Endometrium (tissue), 2 donors: ENCODE results near the gene FBXO31.
"Not testable (repeated sequence)": the region's sequence is repeated elsewhere in the genome, so short reads cannot be mapped to it uniquely, and the experiment has no call there.

Source experiments
- FAIRE-seq: peaks from 2 replicates; lab custom pipeline; 2012; peaks lifted over from hg19 to GRCh38; lab: Jason Lieb, UNC
- donor health status: control.
- donor health status: control.

FBXO31 gene

DNA sequence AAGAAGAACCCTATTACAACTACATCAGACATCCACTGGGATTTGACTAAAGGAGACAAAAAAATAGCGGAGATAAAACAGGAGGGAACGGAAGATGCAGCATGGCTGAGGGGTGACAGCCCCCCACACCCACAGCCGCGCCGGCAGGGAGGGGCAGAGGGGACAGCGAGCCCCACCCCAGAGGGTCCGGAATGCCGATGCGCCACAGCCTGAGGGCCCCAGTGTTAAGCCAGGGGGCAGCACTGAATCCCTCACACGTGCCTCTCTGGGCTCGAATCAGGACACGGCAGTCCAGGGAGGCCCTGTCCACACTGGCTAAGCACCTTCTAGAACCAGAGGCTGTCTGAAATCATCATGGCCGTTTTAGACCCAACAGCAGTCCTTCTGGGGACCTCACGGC lies 27.4 kb upstream of the FBXO31 start:
- no peak for FAIRE-seq

DNA sequence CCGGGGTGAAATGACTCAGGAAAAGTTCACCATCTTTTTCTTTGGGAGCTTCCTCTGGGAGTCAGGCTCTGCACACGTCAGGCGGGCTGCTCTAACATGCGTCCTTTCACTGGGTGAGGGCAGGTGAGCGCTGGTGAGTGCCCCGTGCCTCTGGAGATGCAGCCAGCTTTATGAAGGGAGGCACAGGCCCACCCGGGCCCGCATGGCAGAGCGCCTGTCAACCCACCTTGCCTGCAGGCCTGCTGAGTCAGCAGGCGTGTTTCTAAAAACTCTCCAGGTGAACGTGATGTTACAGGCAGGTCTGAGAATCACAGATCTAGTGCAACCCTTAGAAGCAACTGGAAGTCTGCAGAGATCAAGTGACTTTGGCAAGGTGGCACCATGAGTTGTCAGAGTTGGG lies 27.0 kb upstream of the FBXO31 start:
- FAIRE-seq, result no peak

DNA sequence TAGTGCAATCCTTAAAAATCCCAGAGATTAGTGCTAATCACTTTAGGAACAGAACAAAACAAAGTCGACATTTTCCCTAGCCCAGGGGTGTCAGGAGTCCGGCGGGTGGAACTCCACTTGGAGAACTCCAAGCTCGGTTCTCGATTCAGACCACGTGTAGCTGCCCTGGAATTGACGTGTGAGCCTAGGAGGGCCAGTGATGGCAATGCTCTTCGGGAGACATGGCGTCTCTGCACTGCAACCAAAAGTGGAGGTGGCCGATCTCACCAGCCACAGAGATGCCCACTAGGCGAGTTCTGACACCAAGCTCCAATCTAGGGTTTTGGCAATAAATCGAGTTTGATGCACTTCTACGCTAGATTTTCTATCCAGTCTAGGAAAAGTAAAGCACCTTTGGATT lies 26.2 kb upstream of the FBXO31 start:
- FAIRE-seq, result no peak

DNA sequence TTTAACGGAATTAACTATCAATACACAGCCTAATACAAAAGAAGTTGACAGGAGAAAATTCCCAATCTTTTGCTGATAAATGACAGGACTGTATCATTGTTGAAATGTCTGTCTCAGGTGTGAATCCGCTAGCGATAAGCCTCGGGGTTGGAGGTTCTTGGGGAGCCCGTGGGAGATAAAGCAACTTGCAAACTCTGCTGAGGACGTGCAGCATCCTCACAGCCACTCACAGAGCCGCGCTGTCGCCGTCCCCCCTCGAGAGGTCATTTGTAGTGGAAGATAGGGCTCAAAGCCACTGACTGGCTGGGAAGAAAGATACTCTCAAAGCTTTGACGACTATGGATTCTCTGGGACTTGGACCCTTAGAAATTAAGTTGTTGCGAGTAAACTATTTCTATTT lies 25.6 kb upstream of the FBXO31 start:
- no peak for FAIRE-seq

DNA sequence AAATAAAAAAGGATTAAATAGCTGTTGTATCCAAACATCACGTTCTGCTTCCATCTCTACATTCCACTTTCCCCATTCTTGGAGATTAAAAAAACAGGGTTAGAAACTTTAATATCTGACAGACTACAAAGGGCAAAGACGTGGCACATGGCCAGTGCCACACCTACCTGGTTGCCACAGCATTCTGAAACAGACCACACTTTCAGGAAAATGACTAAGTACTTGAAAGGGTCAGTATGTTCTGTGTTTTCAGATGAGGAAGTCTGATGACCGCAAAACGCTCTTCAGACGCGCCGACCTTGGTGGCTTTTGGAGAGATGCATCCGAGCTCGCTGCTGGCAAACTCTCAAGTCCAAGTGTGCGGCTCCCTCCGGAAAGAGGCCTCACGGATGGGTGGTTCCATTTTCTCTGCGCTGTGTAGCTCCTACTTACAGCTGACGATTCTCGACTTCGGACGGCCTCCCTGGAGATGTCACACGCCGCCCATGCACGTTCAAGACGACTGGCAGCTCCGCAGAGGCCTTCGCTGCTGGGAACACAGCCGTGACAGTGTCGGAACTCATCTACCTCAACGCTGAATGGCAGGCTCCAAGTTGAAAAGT lies 24.0 kb upstream of the FBXO31 start:
- FAIRE-seq, result no peak

DNA sequence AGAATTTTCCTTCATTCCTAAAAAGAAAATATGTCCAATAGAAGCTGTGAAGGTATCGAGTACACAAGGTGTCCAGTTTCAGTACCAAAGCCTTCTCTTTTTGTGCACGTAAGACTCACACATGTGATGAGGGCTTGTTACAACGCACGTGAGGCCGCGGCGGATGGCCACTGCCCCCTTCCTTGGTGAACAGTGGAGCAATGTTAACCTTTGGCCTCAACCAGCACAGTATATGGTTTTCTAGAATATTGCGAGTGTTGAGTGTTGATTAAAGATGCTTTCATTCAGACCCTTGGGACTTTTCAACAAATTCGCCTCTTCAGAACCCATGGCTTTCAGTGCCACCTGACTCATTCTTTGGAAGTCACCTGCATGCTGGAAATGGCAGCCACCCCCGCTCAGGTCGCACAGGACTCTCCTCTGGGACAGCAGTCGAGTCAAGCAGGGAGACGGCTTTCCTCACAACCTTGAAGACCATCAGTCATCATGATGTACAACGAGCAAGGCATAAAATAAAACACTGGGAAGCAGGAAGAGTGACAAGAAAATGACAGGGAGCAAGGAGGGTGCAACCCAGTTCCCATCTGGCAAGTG lies 23.0 kb upstream of the FBXO31 start:
- no peak for FAIRE-seq

DNA sequence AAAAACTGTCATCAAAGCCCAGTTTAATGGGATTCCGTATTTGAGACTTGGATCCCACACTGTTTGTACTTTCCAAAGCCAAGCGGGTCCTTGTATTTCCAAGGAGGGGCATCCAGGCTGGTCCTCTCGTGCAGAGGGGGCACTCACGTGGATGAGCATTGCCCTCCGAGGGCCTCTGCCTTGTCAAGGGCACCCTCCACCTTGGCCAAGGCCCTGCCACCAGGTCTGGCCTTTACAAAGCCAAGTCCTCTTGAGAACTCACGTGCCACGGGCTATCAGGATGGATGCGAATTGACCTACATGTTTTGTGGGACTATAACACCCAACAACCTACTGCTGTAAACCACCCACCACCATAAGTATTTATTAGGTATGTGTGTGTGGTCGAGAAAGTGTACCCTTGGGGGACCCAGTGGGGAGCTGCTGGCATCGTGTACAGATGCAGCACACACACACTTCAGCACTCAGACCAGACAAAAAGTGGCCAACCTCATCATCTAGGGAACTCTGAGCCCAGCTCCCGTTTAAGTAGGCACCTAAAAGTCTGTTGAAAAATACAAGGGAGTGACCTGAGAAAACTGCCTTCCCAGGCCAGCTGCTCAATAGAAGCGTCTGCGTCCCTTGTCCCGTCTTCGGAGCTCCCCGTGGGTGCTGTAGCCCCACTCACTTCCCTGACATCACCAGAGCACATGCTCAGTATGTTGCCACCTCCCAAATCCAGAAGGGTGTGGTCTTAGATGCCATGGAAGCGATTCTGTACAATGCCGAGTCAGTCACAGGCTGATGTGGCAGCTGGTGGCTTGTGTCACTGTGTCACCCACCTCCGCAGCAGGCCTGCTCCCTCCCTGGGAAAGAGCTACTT lies 21.4 kb upstream of the FBXO31 start:
- FAIRE-seq, result no peak

- FAIRE-seq, result no peak
Observed at GRCh38 chr16:87395181-87395842, 11.7 kb upstream of the FBXO31 start.

DNA sequence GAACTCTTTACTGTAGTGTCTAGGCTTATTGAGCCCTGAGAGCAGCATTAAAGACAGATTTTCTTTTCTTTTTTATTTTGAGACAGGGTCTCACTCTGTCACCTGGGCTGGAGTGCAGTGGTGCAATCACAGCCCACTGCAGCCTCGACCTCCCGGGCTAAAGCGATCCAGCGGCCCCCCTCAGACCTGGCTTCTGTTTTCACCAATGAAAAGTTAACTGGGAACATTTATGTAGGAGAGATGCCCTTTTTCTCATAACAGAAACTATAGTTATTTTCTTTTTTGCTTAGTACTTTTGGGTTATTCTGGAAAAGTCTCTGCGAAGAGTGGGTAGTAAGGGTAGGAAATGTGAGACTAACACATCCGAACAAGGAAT lies 10.1 kb upstream of the FBXO31 start:
- no peak for FAIRE-seq

DNA sequence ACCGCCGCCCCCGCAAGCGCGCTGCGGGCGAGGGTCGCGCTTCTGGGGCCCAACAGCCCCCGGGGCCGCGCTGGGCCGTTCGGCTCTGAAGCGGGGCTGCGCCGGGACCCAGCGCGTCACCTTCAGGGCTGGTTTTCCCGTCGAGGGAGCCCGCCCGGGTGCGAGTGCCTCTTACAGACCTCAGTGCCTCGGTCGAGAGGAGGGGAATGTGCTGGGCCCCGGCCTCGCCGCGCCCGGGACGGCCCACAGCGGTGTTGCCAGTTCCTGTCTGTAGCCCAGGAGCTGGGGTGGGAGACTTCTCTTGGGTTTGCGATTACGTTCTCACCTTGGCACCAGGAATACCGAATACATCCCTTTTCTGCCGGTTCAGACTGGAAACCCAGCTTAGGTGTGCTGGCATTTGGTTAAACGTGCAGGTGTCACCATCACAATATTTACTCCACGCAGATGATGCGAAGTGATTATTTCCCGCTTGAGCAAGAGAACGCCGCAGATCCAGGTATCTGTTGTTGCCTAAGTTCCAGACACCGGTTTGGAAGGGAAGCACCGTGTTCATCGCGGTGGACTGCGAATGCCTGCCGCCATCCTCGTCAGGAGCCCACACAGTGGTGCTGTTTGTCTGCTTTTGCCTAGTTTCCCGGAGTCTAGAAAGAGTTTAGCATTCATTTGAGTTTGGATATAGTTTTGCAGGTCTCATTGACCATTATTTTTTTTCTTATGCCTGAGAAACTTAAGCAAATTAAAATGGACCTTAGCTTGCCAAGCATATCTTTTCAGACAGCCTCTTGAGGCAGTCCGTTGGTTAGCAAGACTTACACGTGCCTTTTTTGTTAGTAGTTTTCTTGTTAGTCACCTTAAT lies 9.5 kb upstream of the FBXO31 start:
- no peak for FAIRE-seq

DNA sequence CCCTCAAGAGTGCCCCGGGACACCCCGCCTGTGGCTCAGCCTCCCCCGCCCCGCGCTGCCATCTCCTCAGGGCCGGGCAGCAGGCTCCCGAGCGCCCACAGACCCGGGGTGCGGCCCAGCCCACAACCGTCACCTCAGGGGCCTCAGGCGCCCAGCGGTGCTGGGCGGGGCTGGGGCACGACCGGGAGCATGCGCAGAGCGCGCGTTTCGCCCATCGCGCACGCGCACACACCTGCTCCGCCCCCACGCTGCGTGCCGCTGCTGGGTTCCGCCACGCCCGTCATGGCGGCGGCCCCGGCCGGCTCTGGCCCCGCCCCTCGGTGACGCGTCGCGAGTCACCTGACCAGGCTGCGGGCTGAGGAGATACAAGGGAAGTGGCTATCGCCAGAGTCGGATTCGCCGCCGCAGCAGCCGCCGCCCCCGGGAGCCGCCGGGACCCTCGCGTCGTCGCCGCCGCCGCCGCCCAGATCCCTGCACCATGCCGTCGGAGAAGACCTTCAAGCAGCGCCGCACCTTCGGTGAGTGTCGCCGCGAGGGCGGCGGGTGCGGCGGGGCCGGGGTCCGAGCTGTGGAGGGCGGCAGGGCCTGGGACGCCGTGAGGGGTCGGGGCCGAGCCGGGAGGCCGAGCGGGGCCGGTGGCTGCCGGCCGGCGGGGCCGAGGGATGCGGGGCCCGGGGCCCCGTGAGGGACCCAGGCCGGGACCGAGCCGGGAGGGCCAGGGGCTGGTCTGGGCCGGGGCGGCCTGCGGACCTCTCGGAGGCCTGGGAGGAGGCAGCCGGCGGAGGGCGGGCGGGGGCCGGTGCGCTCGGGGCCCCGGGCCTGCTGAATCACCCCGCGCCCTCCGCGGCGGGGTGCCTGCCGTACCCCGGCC lies 8.6 kb upstream of the FBXO31 start, which contains the start of gene MAP1LC3B:
Gene MAP1LC3B, plus strand, starts transcription at position 387 of the 871 bp plus-strand sequence. Its CDS starts 92 bp downstream, at position 479.
- no peak for FAIRE-seq

GRCh38 chr16:87391324-87391949 lies 7.9 kb upstream of the FBXO31 start:
- no peak for FAIRE-seq

DNA sequence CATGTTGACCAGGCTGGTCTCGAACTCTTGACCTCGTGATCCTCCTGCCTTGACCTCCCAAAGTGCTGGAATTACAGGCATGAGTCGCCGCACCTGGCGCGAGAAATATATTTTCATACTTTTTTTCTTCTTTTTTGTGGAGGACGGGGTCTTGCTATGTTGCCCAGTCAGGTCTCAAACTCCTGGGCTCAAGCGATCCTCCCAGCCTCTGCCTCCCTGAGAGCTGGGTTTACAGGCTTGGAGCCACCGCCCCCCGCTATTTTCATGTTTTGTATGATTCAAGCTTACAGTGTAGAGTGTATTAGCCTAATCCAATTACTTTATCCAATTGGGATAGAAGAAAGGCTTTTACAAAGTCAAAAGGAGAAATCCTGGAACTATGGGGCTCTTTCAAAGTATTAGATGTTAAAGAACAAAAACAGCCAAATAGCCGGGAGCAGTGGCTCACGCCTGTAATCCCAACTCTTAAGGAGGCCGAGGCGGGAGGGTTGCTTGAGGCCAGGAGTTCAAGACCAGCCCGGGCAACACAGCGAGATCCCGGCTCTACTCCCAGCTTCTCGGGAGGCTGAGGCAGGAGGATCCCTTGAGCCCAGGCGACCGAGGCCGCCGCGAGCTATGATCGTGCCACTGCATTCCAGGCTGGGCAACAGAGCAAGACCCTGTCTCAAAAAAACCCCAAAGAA lies 7.2 kb upstream of the FBXO31 start:
- no peak for FAIRE-seq

DNA sequence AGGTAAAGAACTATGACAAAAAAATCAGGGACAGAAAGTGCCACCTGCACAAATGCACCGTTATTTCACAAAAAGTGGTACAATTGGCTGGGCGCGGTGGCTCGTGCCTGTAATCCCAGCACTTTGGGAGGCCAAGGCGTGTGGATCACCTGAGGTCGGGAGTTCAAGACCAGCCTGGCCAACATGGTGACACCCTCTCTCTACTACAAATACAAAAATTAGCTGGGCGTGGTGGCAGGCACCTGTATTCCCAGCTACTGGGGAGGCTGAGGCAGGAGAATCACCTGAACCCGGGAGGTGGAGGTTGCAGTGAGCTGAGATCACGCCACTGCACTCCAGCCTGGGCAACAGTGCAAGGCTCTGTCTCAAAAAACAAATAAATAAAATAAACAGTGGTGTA lies 6.3 kb upstream of the FBXO31 start:
- FAIRE-seq, result not testable (repeated sequence)

DNA sequence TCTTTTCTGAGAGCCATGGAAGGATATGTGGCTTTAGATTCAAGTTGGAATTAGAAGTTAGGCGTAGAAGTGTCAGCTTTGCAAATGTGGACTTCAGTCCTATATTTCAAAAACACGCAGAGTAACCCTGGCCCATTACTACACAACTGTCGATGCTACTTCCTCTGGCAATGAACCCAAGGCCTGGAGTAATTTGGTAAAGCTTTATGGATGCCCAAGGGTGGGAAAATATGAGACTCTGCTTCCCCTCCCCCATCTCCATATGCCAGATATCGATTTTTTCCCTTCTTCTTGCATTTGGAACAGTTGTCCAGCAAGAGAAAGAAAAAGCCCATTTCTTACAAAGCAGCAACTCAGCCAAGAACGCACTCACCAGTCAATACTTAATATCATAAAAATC lies 5.7 kb upstream of the FBXO31 start:
- no peak for FAIRE-seq

- no peak for FAIRE-seq
Observed at GRCh38 chr16:87388818-87389134, 5.2 kb upstream of the FBXO31 start.

- FAIRE-seq, result peak; percentile 94
Observed at GRCh38 chr16:87387942-87388817, 4.6 kb upstream of the FBXO31 start.

- not testable (repeated sequence) for FAIRE-seq
Observed at GRCh38 chr16:87384875-87385167, 1.2 kb upstream of the FBXO31 start.
